Measurements from ENCODE around the gene TSPAN1.

DNA sequence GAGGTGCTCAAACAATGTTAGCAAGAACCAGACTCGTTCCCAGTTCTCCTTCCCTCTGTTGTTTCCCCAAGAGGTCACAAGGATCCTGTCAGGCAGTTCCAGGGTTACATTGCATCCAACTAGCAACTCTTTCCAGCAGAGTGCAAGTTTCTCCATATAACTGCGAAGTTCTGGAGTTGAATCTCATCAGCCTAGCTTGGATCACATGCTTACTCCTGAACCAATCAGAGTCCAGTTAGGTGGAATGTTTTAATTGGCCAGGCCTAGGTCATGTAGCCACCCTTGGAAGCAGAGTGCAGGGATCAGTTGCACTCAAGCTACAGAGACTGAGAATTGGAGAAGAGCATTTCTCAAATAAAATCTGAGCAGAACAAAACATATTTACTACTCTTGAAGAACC lies 26.6 kb upstream of the TSPAN1 start:
- TF ChIP-seq POLR2AphosphoS5 (IDR thresholded peaks at IDR 0.05; ENCODE audit: low read depth, low read length) (no peak), SIN3A (IDR thresholded peaks at IDR 0.05; ENCODE audit: borderline replicate concordance, insufficient read depth, low read length) (no peak), TAF1 (IDR thresholded peaks at IDR 0.05; ENCODE audit: borderline replicate concordance, insufficient read depth, low read length) (no peak), FOXP2 (optimal IDR thresholded peaks at IDR 0.05; ENCODE audit: borderline replicate concordance, extremely low read depth, extremely low read length, insufficient read depth) (no peak)
- TF ChIP-seq, protein P1, sequence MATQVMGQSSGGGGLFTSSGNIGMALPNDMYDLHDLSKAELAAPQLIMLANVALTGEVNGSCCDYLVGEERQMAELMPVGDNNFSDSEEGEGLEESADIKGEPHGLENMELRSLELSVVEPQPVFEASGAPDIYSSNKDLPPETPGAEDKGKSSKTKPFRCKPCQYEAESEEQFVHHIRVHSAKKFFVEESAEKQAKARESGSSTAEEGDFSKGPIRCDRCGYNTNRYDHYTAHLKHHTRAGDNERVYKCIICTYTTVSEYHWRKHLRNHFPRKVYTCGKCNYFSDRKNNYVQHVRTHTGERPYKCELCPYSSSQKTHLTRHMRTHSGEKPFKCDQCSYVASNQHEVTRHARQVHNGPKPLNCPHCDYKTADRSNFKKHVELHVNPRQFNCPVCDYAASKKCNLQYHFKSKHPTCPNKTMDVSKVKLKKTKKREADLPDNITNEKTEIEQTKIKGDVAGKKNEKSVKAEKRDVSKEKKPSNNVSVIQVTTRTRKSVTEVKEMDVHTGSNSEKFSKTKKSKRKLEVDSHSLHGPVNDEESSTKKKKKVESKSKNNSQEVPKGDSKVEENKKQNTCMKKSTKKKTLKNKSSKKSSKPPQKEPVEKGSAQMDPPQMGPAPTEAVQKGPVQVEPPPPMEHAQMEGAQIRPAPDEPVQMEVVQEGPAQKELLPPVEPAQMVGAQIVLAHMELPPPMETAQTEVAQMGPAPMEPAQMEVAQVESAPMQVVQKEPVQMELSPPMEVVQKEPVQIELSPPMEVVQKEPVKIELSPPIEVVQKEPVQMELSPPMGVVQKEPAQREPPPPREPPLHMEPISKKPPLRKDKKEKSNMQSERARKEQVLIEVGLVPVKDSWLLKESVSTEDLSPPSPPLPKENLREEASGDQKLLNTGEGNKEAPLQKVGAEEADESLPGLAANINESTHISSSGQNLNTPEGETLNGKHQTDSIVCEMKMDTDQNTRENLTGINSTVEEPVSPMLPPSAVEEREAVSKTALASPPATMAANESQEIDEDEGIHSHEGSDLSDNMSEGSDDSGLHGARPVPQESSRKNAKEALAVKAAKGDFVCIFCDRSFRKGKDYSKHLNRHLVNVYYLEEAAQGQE (IDR thresholded peaks at IDR 0.05; ENCODE audit: insufficient read depth in 1 of 2, low read depth in 2 of 2, low read length in 2 of 2) = no peak
